Activated CD8-positive, alpha-beta memory T cell treated with anti-CD3 and anti-CD28 coated beads, Interleukin-2, amount 50 U/mL, for 4 hours (primary cell): ENCODE results near the gene S1PR3.

Experiments used
- DNase-seq: peaks from one replicate; pipeline ENCODE4 v3.0.0-alpha.2; 2020

The S1PR3 gene

GRCh38 chr9:88969646-88970373 is 21.5 kb upstream of the S1PR3 start:
- DNase-seq, result no peak

DNA sequence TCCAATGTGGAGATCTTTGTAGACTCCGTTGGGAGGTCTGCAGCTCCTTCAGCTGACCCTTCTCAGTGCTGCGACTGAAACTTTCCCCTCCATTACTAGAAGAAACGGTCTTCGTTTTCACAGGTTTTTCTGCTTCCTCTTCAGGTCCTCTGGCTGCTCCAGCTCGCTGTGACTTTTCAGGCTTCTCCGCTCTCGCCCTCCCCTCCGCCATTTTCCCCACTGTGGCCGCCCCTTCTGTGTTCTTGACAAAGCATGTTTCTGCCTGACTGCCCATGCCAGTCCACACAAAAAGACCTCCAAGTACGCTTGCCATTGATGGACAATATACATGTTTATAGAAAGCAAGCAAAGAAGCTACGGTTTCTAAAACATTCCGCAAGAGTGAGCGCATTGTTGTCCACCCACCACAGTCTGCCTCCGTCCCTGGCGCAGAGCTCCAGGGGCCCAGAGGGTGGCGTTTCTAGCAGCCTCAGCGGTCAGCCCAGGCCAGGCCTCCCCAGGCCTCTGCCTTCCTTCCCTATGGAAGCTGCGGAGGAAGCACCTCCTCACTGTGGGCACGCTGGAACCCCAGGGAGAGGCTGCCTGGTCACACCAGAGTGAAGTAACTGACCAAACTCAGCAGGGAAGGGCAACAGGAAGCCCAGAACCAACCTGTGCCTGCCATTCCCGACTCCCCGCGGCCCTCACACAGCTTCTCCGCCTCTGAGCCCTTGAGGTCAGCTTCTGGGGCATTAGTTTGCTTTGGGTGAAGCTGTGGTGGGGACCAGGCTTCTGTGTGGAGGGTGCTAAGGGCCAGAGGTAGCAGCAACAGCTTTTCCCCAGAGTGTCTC is 19.9 kb upstream of the S1PR3 start:
- no peak for DNase-seq

DNA sequence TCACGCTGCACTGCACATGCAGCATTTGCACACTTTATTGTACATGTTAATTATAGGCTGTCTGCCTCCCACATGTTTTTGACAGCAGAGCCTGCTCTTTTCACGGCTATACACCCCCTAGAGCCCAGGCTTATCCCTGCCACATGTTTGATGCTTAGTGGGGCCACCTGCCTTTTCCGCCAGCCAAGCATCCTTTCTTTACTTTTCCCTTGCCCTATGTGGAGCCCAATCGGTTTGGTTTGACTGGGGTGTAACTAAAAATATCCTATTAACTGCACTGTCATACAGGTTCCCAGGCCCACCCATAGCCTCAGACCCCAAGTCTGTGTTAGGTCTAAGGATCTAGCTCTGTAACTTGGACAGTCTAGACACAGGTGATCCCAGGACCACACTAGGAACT is 18.9 kb upstream of the S1PR3 start:
- DNase-seq, result no peak

- no peak for DNase-seq
Measured at GRCh38 chr9:88973281-88974045, 17.8 kb upstream of the S1PR3 start.

DNA sequence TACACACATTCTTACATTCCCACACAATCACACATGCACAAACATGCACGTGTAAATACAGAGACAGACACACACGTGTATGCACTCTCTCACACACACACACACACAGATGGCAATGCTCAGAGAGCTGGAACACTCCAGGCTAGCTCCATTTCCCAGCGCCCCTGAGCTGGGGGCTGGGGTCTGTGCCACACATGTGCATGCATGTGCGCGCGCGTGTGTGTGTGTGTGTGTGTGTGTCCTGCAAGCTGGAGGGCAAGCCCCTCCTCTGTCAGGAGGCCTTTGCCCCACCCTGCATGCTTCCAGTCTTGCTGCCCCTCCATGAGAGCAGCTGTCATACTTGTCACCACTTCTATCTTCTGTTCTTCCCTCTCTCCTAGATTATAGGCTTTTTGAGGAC is 16.6 kb upstream of the S1PR3 start:
- no peak for DNase-seq

DNA sequence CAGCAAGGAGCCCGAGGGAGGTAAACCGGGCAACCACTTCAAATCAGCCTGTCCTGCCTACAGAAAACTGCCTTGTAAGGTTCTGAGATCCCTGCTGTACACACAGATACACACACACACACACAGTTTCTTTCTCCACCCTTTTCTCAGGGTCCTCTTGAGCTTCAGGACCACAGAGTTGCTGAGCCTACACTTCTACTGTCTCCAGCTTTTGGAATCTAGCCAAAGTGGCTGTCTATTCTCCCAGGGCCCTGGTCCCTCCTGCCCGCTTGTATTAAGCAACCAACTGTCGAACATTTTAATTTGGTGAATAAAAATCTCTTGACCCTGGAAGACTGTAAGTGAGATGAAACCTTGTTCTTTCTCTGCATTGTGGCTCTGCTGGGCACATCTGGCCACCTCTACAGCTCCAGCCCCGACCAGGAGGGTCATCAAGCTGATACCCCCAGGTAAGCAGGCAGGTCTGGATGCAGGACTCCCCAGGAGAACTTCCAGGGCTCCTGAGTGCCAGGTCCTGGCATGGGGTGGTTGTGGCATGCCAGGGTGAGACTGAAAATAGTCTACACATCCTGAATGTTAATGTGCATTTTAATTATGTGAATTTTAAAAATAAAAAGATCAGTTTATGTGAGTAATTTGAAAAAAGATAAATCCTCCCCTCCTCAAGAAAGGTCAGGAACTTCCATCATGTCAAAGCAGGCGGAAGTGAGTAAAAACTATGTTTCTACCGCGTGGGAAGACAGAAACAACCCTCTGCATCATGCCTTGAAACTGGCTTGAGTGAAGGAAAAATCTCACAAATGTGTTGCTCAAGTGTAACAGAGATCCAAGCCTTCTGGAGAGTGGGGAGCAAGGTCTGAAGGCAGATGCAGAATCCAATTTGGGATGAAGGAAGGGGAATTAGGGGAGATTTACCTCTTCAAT is 15.0 kb upstream of the S1PR3 start:
- DNase-seq, result no peak

DNA sequence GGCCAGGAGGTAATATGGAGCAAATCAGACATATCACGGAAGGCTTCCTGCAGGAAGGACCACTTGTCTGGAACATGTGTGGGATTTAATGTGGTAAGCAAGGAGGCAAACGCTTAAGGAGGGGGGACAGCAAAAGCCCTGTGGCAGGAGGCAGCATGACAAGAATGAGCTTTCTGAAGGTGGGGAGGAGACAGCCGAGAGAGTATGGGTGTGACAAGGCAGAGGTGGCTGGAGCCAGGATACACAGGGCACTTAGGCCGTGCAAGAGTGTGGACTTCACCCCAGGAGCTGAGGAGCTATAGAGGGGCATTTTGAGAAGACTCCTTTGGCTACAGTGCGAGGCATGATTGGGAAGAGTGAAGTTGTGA is 14.4 kb upstream of the S1PR3 start:
- DNase-seq, result no peak

GRCh38 chr9:88978034-88978433 is 13.2 kb upstream of the S1PR3 start:
- DNase-seq, result no peak

GRCh38 chr9:88979021-88979420 is 12.2 kb upstream of the S1PR3 start:
- no peak for DNase-seq

DNA sequence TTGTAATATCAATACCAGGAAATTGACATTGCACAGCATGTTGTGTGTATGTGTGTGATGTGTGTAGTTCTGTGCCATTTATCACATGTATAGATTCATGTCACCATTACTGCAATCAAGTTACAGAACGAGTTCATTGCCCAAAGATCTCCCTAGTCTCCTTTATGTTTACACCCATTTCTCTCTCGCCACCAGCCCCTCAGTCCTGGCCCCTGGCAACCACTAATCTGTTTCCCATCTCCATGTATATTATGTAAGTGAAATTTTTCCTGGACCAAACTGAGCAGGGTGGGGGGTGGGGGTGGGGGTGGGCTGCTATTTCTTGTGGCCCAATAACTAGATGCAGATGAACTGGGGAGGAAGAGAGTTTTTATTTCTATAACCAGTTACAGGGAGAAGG is 11.5 kb upstream of the S1PR3 start:
- no peak for DNase-seq

DNA sequence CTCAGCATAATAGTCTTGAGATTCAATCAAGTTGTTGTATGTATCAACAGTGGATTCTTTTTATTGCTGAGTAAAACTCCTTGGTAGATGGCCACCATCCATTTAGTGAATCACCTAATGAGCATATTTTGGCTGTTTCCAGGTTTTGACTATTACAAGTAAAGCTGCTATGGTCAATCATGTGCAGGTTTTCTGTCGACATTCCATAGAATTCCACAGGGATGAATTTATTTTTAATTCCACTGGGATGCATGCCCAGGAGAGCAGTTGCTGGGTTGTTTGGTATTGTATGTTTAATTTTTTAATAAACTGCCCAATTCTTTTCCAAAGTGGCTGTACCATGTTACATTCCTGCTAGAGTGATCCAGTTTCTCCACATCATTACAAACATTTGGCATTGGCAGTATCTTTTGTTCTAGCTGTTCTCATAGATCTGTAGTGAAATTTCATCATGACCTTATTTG is 10.5 kb upstream of the S1PR3 start:
- DNase-seq, result no peak

DNA sequence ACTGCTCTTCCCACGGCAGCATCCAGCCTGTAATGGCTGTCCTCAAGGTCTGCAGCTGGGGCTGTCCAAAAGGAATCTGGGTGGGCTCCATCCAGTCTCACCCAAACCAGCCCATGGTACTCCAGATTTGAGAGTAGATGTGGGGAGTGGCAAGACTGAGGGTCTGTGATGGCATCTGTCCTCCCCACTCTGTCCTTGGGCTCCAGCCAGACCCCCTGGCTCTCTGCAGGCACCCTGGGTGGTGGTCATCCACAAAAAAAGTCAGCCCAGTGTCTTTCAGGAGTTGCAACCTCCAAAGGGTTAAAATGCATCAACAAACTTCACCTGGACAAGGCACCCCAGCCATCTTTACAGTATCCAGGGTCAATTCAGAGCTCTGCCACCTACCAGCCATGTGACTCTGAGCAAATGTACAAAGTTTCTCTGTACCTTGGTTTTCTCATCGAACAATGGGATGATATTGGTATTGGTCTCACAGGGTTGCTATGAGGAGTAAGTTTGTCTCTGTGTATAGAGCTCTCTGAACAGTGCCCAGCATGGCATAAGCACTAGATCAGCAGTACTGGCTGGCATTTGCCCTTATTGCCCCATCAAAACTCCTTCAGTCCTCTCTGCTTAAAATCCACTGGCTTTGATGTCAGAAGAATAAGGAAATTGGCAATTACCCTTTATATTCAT is 7.3 kb upstream of the S1PR3 start:
- DNase-seq, result no peak

DNA sequence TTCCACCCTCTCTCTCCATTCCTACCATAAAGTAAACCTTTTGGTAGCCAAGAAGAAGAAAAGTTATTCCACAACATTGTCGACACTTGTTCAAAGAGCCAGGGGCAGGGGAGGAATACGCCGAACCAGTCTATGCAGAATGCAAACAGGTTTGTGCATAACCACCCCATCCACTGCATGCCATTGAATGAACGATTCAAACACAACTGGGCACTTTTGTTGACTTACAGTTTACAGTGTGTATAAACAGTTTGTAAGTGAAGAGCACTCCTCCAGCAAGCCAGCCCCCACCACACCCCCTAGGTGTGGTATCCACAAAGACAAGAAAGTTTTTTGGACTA is 6.8 kb upstream of the S1PR3 start:
- no peak for DNase-seq

DNA sequence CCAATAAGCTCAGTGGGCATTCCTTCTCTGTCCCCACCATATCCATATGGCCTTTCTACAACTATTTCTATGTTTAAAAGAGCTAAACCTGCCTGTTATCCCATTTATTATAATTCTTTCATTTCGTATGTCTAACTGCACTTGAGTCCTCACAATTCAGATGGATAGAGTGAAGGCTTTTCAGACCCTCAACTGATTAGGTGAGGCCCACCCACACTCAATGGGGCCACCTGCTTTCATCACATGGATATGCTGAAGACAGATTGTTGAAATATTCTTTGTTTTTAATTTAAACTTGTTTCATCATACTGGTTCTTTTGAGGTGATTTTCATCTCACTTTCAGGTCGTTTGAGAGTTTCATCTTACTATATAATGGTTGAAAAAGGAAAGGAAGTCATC is 5.7 kb upstream of the S1PR3 start:
- DNase-seq, result no peak

DNA sequence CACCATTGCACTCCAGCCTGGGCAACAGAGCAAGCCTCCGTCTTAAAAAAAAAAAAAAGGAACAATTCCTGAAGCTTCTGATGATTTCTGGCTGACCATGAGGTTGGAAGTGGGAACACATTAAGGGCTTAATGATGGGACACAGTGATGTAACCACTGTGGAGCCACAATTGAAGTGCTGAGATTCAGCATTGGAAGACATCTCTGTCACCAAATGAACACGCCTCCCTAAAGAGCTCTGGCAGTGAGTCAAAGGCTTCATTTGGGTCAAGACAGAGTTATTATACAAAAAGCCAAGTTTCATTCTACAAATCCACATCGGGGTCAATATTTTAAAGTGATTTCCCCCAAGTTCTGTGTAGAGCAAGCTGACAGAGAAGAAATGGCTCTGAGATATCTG is 4.5 kb upstream of the S1PR3 start:
- DNase-seq, result no peak

DNA sequence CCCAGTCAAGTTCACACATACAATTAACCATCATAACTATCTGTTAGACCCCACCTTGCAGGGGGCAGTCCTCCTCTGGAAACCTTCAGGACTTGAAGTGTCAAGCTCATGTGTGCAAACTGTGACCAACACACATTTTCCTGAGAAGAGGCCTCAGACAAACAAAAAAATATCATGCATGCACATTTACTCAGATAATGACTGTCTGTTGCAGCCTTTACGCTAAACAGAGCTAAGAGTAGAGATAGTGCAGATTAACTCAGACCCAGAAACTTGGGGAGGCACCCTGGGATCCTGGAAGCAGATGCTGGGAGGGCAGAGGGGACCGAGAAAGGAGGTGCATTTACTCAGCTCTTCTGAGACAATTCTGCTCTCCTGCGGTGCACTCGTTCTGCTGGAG is 3.6 kb upstream of the S1PR3 start:
- DNase-seq, result no peak

- no peak for DNase-seq
Measured at GRCh38 chr9:88988796-88989641, 2.2 kb upstream of the S1PR3 start.

GRCh38 chr9:88990041-88990728 is 1.1 kb upstream of the S1PR3 start:
- no peak for DNase-seq

GRCh38 chr9:88990729-88991065 is 571 bp upstream of the S1PR3 start:
- DNase-seq, result no peak

DNA sequence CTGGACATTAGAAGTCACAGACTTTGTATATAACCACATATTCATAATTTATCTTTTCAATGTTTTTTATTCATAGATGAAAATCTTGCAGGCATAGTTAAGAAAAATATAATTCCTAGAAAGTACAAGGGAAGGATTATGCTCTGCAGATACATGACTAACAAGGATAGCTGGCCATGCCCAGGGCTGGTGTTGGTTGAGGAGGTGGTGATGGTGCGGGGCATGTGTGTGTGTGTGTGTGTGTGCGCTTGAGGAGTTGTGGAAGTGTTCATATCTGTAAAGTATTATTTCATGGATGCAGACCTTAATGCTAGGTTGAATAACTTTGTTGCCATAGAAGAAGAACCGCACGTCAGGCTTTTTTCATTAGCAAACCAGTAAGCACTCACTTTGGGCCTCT is 1.3 kb downstream of the S1PR3 start:
- DNase-seq, result no peak

DNA sequence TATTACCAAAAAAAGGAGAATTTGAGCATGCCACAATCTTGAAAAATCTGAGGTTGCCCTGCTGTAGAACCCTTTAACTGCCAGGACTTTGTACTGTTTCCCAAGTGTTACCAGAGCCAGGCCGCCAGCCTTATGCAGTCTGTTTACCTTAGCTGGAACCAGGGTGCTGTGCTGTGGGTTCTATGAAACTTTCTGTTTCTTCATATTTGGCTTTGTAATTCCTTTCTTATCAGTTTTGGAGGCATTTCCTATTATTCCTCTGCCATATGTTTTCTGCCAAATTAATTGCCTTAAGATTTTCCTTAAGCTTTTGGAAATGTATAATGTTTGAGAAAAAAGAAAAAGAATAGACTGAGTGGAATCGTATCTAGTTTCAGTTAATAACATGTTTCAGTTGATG is 2.1 kb downstream of the S1PR3 start:
- no peak for DNase-seq
